GM13977 (cell line): ENCODE data around the gene CASQ1.

Source experiments
- DNase-seq: peaks from one replicate; pipeline ENCODE4 v3.0.0; 2012; ENCODE audit warnings: low spot score
- in situ Hi-C: fragments of 300-500 bp; cut with MboI; formaldehyde crosslinking; loops from one replicate; pipeline ENCODE4 v1.12.0; 2022; ENCODE audit warnings: low sequenced_read_pairs, low pct_unique_long_range_greater_than_20kb, mixed read lengths, inconsistent platforms; ENCODE audit not compliant: unreplicated experiment
- TF ChIP-seq, protein P1 (sequence below): IDR thresholded peaks from 2 replicates; pipeline ENCODE4 v1.5.1; 2012; ENCODE audit warnings: mild to moderate bottlenecking, control low read depth; ENCODE audit not compliant: insufficient read depth; ENCODE audit errors: extremely low read depth, missing control alignments

CASQ1 gene

DNA sequence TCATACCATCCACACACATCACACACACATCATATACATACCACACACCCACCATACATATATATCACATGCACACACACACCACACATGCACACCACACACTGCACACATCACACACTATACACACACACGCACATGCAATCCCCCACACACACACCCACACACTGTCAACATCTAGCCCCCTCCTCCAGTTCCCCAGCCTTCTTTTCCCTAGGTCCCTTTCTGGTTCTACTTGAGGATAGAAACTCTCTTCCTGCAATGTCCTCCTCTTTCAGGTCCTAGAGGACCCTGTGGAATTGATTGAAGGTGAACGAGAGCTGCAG, 4.3 kb downstream of the CASQ1 start:
- TF ChIP-seq, protein P1, sequence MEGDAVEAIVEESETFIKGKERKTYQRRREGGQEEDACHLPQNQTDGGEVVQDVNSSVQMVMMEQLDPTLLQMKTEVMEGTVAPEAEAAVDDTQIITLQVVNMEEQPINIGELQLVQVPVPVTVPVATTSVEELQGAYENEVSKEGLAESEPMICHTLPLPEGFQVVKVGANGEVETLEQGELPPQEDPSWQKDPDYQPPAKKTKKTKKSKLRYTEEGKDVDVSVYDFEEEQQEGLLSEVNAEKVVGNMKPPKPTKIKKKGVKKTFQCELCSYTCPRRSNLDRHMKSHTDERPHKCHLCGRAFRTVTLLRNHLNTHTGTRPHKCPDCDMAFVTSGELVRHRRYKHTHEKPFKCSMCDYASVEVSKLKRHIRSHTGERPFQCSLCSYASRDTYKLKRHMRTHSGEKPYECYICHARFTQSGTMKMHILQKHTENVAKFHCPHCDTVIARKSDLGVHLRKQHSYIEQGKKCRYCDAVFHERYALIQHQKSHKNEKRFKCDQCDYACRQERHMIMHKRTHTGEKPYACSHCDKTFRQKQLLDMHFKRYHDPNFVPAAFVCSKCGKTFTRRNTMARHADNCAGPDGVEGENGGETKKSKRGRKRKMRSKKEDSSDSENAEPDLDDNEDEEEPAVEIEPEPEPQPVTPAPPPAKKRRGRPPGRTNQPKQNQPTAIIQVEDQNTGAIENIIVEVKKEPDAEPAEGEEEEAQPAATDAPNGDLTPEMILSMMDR = no peak
- in situ Hi-C loops = loop anchor here (10.0 kb wide), 1 partner anchor 100 kb away; no protein-coding TSS in a partner anchor
- no peak for DNase-seq

DNA sequence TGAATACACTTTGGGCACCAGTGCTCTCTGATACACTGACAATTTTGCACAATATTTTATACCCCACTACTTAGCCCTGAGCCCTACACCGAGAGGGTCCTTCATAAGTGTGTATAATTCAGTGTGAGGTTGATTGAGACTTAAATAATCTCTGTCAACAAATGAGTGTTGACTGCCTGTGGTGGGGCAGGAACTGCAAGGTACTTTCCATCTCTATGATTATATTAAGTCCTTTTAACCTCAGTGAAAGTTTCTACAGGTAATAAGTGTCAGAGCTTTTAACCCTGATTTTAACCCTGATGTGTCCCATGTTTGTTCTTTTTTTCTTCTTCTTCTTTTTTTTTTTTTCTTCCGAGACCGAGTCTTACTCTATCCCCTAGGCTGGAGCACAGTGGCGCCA, 5.8 kb downstream of the CASQ1 start:
- in situ Hi-C loops = loop anchor here (10.0 kb wide), 1 partner anchor 99 kb away; no protein-coding TSS in a partner anchor
- TF ChIP-seq, protein P1 = no peak
- DNase-seq = no peak

- TF ChIP-seq, protein P1 = no peak
- no peak for DNase-seq
- in situ Hi-C loops = loop anchor here (10.0 kb wide), 1 partner anchor 98 kb away; no protein-coding TSS in a partner anchor
Observed at GRCh38 chr1:160197231-160197630, 6.9 kb downstream of the CASQ1 start.

- TF ChIP-seq, protein P1 = no peak
- in situ Hi-C loops = no loop called here
- no peak for DNase-seq
Observed at GRCh38 chr1:160200786-160201185, 10.4 kb downstream of the CASQ1 start.

DNA sequence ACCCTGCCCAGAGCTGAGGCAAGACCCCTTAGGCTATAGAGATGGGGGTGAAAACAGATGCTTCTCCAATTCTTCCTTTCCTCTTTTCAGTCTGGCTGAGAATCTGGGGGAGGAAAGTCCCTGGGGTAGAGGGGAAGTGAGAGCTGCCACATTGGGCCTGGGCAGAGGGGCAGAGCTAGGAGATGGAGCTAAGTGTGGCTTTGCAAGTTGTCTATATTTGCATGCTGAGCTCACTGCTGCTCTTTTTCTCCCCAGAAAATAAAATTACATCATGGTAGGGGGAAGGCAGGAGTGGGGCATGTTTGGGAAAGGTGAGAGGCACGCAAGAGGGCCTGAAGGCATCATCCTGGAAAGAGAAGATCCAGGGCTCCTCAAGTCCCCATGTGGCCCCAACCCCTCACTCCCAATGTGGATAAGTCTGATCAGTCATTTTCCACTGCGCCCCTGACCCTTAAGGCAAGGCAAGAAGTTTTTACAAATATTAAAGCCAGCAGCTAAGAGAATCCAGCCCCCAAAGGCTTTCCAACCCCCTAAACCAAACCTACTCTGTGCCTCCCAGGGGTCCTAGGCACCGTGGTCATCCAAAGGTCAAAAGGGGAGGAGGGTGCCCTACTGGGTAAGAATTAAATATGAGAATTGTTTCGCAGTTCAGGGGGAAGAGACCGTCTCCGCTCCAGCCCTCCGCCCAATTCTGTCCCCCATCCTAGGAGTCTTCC, 14.3 kb downstream of the CASQ1 start:
- peak; percentile 80 for DNase-seq
- TF ChIP-seq, protein P1 = no peak
- in situ Hi-C loops = no loop called here

DNA sequence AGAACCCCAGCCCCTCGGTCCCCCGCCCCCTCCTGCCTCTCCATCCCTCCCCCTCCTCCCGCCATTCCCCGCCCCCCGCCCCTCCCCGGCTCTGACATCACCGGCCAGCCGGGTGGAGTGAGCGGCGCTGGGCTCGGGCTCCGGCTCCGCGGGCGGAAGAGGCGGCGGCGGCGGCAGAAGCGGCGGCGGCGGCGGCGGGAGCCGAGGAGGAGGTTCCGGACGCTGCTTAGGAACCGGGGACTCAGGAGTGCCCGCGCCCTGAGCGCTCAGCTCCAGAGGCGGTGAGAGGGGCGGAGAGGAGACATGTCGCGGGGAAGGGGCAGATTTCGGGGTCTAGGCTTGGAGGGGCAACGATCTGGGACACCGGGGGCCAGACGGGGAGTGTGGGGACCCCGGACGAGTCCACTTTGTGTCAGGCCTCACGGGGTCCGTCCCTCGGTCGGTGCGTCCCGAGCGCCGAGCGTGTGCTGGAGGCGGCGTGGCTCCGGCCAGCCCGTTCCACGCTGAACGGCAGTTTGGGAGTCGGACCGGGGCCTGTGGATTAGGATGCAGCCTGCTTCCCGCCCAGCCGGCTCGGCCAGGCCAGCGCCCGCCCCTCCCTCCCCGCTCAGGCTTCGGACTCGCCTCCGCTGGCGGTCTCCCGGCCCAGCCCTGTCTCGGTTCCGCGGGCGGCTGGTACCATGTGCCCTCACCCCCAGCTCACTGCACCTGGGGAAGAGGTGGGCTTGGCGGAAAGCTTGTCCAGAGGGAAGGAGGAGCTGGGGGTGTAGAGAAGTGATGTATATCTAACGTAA, 15.1 kb downstream of the CASQ1 start, which contains the start of gene PEA15:
PEA15 (plus strand) TSS at position 143 of the 794 bp plus-strand sequence. CDS start 6,161 bp downstream, outside the sequence.
- TF ChIP-seq, protein P1 = no peak
- in situ Hi-C loops = no loop called here
- DNase-seq = peak; percentile 92
